ENCODE data around the gene GFRA1. TPM values are rescaled to one million over a fixed set of nuclear protein-coding genes. Genes with fewer than 3 reads are reported as not detected.
A peak's percentile ranks its signal among the peaks of the same experiment; 100 is the strongest.
"Not testable (repeated sequence)": the region's sequence is repeated elsewhere in the genome, so short reads cannot be mapped to it uniquely, and the experiment has no call there.

Gene GFRA1
- total RNA-seq, 1 donor from 2014 or later, result 75.2 TPM

DNA sequence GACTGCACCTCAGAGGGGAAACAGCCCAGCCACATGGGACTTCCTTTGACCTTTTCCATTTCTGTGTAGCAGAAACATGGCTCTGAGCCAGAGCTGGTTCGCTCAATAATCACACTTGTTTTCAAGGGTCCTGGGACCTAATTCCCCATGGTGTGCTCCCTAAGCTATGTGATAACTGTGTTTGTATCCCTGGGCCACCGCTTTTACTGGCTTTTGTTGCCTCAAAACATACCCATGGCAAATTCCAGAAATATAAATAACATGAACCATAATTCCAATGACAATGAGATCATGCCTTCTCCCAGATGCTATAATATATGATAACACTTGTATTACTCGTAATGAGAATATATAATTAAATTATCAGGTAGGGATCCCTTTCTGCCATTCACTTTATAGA is 196.4 kb downstream of the GFRA1 start:
- no peak for DNase-seq (ENCODE audit: low spot score)
- no peak for ATAC-seq

DNA sequence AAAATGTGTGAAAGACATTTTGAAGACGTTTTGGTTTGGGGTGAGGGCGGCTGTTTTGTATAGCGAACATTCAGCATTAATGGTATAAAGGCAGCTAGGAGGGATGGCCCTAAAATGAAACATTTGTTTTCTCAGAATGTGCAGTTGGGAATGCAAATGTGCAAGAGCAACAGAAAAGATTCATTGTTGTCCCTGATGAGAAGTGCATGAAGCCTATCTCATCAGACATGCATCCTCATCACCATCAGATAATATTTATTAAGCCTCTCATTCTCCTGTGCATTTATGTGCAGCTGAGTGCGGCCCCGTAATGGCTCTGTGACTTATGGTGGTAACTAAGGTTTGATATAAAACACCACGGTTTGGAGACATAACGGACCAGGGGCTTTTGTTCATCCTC is 199.5 kb downstream of the GFRA1 start:
- DNase-seq (ENCODE audit: low spot score), result no peak

DNA sequence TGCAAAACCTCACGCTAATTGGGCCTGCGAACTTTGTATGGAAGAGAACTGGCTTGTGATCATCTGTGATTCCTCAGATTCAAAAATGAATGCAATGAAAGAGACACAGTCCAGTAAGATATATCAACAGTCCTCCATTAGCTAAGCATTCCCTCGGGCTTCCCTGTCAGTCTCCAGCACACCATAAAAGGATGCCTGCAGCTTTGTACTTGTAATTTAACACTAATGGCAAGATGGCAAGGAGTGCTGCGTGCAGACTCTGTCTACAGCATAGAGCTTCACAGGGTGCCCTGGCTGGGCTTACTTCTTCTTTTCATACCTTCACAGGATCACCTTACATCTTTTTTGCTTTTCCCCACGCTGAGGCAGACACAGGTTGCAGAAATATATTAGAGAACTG is 200.0 kb downstream of the GFRA1 start:
- ATAC-seq (no peak), DNase-seq (ENCODE audit: low spot score) (no peak)

More for the DNA sequence above, 199.5 kb downstream of the GFRA1 start:
- no peak for ATAC-seq

DNA sequence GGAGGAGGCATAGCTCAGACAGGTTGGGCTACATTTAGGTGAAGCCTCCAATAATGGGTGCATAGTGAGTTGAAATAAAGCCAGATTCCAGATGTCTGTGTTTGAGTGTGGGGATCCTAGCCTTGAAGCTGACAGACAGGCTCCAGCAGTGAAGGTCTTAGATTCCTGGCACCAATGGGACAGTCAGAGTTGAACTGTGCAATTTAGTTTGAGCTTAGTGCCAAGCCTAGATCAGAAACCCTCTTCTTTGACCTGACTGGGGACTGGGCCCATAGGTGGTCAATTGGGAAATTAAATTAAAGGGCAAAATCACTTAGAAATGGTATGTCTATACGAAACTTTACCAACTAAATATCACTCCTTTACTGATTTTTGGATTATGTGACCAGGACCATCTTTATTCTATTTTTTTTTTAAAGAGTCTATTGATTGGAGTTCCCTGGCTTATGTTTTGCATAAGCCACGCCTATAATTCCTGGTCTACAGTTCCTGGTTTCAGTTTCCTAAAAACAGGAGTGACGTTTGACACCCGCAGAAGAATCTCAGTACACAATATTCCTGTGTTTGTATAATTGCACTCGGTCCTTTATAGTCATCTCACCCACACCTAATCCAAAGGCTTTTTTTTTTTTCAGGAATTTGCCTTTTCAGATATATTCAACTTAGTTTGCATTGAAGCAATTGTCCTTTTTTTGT is 201.4 kb downstream of the GFRA1 start:
- DNase-seq (ENCODE audit: low spot score), result no peak
- ATAC-seq, result peak; percentile 85

DNA sequence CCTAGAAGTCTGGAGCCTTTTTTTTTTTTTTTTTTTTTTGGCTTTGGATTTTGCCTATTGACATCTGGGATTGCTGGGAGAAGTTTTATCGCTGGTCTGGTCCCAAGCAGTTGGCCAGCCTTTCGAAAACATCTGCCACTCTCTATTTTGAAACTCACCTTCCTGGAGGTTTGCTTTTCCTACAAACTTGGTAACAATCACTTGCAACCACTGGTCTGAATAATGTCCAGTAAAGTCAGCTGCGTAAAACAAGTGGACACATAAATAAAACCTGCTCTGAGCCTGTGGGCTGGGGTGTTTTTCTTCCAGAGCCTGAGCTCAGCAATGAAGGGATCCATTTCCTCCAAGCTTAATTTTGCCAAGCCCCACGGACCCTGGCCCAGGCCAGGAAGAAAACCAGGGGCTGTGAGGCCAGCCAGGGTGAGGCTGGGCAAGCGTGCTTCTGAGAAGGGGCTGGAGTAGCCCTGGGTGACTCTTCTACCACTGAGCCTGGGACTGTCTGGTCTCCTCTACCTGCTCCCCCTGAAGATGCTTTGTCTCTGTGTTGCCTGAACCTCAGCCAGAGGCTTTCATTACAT is 202.2 kb downstream of the GFRA1 start:
- DNase-seq (ENCODE audit: low spot score) (no peak), ATAC-seq (peak; percentile 64)

DNA sequence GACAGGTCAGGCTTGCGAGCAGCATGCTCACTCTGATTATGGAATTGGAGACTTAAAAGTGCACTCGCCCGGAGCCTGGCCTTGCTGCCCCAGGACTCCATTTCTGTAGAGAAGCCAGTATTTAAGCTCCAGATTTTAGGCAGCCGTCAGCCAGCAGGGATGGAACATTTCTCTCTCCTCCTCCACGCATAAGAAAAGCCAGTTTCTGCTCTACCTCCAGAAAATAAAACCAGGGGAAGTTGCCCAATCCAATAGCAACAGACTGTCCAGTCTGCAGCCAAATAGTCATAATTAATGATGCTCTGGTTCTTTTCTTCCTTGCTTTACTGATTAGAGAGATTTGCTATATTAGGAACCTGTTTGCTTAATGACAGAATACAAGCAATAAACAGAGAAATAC is 203.2 kb downstream of the GFRA1 start:
- ATAC-seq, result no peak
- DNase-seq (ENCODE audit: low spot score), result no peak

DNA sequence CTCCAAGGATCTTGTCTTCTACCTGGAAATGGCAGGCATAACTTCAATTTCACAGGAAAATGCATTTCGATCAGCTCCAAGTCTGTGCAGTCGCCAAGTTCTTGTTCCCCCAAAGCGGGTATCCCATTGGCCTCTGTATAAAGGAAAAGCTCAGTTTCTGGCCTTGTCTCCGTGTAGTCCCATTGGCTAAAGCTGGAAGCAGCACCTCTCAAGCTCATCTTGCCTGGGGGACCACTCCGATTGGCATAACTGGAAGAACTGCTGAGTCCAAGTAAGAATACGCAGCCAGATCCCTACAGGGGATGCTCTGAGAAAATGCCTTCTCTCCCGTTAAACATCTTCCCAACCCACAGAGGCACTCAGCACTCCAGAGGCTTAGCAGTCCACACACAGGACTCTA is 205.2 kb downstream of the GFRA1 start:
- ATAC-seq (no peak), DNase-seq (ENCODE audit: low spot score) (no peak)

DNA sequence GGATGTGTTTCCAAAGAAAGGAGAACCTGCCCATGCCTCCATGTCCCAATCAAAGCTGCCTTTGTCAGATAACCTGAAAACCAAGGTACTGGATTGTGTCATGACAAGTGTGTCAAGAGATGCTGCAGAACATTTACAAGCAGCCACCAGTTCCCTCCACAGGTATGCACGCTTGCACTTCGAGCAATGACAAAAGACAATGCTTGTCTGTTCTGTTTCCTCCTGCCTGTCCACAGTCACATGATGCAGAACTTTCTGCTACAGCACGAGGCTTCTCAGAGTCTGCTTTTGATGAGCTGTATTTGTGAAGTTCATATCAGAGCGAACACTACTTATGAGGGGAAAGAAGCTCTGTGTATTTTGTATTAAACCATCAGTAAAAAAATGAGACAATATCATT is 209.9 kb downstream of the GFRA1 start:
- no peak for ATAC-seq
- DNase-seq (ENCODE audit: low spot score), result no peak

DNA sequence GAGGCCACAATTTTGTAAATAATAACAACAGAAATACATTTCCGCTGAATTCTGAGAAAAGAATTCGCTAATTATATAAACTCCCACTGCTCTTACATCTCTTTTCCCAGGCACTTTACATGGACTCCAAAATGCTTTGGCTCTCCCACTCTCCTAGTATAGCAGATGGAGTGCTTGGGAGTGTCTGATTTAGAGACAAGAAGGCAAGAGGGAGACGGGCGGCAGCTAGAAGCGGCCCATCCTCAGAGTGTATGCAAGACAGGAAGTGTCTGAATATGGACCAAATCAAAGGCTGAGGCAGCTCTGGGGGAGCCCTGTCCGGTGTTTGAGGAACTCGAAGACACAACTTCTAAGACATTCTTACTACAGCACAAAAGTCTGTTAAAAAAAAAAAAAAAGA is 212.1 kb downstream of the GFRA1 start:
- no peak for DNase-seq (ENCODE audit: low spot score)
- ATAC-seq, result no peak

DNA sequence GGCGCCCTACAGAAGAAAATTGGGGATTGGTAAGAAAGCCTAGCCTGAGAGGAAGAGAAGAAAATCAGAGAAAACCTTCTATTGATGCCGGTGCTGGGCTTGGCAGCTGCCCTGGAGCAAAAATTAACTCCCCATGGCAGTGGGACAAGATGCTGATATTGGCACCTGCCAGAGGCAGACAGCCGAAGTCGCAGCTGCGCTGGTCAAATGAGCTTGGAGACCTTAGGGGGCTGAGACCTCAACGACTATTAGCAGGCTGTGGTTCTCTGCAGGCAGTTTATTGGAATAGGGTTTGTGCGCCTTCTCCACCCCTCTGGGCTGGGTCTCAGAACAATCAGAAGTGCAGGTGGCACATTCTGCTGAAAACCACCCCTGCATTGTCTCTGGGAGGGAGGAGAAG is 213.7 kb downstream of the GFRA1 start:
- no peak for ATAC-seq
- no peak for DNase-seq (ENCODE audit: low spot score)

DNA sequence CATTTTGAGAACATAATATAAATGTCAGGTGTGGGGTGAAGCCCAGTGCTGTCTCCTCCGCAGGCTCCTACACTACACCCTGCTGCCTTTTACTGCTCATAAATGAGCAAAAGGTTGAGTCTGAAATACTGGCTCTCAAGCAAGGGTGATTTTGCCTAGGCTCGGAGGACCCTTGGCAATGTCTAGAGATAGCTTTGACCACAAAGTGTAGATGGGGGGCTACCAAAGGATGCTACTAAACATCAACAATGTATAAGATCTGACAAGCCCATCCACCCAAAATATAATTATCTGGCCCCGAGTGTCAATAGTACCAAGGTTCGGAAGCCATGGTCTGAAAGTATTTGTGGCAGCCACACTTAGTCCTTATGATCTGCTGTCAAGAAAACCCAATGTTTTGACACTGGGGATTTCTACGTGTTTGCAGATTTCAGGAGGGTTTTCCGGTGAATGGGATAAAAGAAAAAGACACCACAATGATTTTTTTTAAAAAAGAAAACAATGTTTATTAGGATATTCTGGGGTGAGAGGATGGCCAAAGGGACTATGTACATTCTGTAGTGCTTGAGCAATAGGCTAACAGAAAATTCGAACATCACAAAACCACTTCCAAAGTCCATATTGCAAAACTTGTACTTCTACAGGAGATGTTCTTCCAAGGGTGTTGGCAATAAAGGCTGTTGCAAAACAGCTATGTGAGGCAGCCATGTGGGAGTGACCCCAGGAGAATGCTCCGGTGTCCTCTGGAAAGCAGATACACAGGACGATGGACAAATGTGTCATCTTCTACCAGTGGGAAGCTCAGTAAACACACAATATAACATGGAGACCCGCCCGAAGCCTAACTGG is 216.3 kb downstream of the GFRA1 start:
- peak; percentile 87 for ATAC-seq
- peak; percentile 89 for DNase-seq (ENCODE audit: low spot score)

DNA sequence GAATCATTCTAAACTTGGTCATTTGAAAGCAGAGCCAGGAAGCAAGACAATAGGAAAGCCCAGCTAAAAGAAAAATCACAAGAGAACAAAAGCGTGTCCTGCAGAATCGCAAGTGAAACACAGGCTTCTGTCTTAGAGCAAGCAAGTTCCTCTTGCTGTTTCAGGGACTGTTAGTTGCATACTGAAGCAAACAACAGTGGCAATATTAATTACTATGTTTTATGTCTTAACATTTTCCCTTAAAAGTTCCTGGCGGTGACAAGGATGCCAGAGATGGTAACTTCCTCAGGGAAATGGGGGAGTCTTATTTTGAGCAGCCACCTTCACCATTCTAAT is 217.1 kb downstream of the GFRA1 start:
- no peak for ATAC-seq
- no peak for DNase-seq (ENCODE audit: low spot score)

DNA sequence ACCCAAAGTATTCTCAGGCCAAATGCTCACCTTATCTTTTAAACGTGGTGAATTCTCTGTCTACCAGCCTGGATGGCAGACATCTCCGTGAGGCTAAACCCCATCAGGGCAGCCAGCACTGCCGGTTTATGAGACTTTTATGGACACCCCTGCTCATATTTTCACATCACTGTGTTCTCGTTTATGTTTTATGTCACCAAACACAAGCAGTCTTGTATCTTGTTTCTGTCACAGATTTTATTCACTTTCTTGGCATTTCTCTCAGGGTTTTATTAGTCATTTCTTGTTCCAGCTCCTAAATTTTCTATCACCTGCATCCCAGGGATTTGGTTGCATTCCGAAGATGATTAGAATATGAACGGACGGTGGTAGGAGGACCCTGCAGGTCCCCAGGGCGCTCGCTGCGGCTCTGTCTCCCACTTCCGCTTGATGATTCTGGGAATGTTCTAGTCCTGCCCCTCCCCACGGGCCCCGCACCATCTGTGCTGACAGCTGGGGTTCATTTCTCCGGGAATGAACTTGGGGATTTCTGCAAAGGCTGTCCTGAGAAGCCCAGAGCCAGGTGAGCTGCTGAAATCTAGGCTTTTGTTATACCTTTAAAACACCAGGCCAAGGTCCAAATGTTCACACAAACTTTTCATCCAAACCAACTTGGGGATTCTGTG is 217.6 kb downstream of the GFRA1 start:
- DNase-seq (ENCODE audit: low spot score), result no peak

DNA sequence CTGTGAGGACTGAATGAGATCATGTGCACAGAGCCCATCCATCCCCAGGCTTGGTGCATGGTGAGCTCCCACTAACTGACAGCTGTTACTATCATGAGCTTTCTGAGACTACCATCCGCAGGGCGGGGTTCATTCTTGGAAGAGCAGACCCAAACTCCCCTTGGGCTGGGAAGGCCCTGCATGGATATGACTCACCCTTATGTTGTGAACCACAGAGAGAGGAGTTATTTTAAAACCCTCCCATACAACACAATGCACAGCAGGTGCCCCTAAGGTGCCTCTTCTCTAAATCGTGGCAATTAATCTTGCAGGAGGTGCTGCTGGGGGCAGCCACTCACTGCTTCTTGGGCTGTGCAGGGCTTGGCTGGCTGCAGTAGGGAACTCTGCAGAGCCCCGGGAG is 219.1 kb downstream of the GFRA1 start:
- ATAC-seq (no peak), DNase-seq (ENCODE audit: low spot score) (no peak)

More for the DNA sequence above, 217.6 kb downstream of the GFRA1 start:
- ATAC-seq, result peak; percentile 53

DNA sequence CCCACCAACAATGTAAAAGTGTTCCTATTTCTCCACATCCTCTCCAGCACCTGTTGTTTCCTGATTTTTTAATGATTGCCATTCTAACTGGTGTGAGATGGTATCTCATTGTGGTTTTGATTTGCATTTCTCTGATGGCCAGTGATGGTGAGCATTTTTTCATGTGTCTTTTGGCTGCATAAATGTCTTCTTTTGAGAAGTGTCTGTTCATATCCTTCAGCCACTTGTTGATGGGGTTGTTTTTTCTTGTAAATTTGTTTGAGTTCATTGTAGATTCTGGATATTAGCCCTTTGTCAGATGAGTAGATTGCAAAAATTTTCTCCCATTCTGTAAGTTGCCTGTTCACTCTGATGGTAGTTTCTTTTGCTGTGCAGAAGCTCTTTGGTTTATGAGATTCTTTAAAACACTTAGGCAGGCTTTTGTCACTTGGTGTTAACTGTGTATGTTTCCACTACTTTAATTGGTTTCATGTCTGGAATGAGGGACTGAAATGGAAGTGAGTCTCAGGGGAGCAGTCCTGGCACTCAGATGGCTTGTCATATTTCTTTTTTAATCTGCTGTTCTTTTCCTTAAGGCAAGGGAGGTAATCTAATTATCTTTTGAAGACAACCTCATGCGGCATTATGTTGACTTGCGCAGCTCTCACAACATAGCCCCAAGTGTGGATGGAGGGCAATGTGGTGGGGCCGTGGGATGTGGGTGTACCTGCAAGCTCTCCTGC is 219.8 kb downstream of the GFRA1 start:
- not testable (repeated sequence) for ATAC-seq; DNase-seq (ENCODE audit: low spot score)

DNA sequence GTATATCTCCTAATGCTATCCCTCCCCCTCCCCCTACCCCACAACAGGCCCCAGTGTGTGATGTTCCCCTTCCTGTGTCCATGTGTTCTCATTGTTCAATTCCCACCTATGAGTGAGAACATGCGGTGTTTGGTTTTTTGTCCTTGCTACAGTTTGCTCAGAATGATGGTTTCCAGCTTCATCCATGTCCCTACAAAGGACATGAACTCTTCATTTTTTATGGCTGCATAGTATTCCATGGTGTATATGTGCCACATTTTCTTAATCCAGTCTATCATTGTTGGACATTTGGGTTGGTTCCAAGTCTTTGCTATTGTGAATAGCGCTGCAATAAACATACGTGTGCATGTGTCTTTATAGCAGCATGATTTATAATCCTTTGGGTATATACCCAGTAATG is 220.5 kb downstream of the GFRA1 start:
- not testable (repeated sequence) for ATAC-seq; DNase-seq (ENCODE audit: low spot score)

DNA sequence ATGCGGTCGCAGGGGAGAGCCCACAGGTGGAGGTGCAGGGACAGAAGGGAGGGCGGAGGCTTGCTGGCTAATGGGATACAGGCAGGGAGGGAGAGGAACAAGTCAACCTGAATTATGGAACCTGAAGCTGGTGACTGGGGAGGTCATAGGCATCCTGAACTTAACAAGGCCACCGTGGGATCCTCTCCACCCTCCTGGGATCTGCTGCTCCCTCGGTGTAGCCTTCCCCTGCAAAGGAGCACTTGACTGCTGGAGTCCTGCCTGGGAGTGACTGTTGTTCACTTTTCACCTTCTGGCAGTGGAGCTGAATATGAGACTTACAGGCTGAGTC is 223.1 kb downstream of the GFRA1 start:
- DNase-seq (ENCODE audit: low spot score), result no peak
- ATAC-seq, result peak; percentile 5

DNA sequence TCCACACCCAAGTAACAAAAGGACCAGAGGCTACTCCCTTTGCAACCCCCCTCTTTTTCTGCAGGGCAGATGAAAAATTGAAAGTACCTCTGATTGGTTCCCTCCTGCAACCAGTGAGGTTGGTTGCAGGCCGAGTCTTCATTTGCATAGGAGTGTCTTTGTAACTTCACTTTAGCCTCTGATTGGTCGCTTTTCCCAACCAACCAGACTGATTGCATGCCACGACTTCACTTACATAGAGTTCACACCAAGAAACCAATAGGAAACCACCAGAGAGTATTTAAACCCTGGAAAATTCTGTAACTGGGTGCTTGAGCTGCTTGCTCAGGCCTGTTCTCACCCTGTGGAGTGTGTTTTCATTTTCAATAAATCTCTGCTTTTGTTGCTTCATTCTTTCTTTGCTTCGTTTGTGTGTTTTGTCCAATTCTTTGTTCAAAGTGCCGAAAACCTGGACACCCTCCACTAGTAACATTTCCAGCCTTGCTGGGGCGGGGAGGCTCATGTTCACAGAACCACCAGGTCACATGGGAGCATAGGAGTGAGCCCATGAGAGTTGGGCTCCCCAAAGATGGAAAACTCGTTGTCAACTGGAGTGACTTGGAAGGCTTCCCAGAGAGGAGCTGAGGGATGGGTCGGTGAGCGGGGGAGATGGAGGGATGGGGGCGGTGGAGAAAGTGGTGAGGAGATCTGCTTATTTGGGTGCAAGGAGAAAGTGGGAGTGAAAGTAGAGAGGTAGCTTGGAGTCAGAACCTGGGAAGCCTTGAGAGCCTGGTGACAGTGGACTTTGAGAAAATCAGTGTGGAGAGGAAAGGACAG is 223.6 kb downstream of the GFRA1 start:
- peak; percentile 41 for ATAC-seq
- no peak for DNase-seq (ENCODE audit: low spot score)

DNA sequence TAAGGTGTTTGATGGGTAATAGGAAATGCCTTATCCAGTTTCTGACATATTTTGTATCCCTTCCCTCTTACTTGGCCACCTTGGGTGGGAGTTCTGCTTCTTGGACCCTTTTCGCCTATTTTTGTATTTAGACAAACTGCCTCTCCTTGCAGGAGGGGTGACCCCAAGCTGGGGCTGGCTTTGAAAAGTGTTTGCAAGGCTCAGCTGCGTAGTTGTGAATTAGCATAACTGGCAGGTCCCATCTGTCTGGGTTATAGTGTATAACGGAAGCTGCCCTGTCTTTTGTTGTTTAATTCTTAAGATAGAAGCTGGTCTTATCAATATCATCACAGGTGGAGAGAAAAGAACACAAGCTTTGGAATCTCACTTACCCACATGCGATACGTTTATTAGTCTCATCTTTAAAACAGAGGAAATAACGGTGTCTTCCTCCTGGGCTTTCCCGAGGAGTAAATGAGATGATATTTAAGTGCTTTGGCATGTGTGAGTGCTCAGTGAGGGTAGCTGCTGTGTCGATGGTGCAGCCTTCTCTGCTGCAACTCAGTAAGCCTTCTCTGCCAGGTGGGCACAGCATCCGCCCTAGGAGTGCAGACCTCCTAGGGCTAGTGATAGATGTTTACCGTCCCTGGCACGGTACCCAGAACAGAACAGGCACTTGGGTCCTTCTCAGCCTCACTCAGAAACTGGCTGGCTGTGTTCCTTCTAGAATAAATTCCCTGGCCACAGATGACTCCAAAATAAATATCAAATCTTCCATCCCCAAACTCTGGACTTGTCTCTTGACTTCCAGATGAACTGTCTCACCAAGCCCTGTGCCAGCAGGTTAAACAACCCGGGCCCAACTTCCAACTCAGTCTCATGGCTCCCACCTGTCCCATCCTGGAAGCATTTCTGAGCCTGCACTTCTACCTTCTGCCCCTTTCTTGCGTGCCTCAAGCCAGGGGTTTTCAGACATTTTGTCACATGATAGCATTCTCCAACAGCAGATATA is 227.3 kb downstream of the GFRA1 start:
- ATAC-seq (peak; percentile 78), DNase-seq (ENCODE audit: low spot score) (peak; percentile 79)
